OCI-LY1 (cell line): ENCODE results near the gene NR3C1.

Experiments used
- EZH2 ChIP-seq: fragments of 200-600 bp; sonication (generic), shearing (Covaris generic); IDR thresholded peaks from 2 replicates; pipeline ENCODE4 v1.8.0; 2017; ENCODE audit warnings: borderline replicate concordance, mixed run types, mild to moderate bottlenecking, antibody characterized with exemption, low read length, moderate library complexity, mixed read lengths
- TF ChIP-seq, protein P1 (sequence below): fragments of 200-600 bp; sonication (generic), shearing (Covaris generic); IDR thresholded peaks from 2 replicates; pipeline ENCODE4 v1.5.1; 2017; ENCODE audit warnings: mild to moderate bottlenecking, antibody characterized with exemption, low read length, moderate library complexity, mixed read lengths

DNA sequence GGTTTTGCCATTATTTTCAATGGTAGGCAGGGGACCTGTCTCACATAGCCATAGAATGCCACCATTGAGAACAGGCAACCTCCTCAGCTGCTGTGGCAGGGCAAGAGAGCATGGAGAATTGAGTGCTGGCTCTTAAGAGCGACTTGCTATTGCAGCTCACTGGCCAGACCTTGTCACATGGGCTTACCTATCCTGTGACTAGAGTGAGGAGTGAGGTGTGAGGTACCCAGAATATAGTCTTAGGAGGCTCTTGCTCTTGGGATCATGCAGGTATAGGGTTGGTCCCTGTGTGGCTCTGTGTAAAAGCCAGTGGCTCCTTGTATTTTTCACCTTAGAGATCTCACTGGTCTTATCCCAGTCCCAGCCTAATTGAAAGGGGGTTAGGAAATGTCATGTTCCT is 39.8 kb upstream of the NR3C1 start:
- TF ChIP-seq, protein P1, sequence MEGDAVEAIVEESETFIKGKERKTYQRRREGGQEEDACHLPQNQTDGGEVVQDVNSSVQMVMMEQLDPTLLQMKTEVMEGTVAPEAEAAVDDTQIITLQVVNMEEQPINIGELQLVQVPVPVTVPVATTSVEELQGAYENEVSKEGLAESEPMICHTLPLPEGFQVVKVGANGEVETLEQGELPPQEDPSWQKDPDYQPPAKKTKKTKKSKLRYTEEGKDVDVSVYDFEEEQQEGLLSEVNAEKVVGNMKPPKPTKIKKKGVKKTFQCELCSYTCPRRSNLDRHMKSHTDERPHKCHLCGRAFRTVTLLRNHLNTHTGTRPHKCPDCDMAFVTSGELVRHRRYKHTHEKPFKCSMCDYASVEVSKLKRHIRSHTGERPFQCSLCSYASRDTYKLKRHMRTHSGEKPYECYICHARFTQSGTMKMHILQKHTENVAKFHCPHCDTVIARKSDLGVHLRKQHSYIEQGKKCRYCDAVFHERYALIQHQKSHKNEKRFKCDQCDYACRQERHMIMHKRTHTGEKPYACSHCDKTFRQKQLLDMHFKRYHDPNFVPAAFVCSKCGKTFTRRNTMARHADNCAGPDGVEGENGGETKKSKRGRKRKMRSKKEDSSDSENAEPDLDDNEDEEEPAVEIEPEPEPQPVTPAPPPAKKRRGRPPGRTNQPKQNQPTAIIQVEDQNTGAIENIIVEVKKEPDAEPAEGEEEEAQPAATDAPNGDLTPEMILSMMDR, result no peak
- no peak for TF ChIP-seq EZH2
